Measurements from ENCODE around the gene IL22.
A peak's percentile ranks its signal among the peaks of the same experiment; 100 is the strongest.

IL22 gene

DNA sequence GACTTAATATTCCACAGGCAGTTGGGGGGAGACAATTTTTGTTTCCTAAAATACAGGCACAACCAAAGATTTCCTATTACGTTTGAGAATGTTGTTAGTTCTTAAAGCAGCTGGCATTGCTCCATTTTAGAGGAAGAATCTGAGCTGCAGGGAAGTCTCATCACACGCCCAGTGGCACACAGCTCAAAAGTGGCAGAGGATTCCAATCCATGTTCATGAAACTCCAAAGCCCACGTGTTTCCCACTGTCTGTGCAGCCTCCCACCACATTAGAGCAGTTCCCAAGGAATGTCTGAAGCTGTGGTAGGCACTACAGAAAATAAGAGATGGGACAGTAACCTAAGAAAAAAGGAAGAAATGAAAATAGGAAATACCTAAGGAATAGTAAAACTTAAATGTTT lies 21.7 kb downstream of the IL22 start:
- no peak for DNase-seq (ENCODE audit: insufficient read length, low spot score)
- FAIRE-seq: no peak
- TF ChIP-seq, protein P1, sequence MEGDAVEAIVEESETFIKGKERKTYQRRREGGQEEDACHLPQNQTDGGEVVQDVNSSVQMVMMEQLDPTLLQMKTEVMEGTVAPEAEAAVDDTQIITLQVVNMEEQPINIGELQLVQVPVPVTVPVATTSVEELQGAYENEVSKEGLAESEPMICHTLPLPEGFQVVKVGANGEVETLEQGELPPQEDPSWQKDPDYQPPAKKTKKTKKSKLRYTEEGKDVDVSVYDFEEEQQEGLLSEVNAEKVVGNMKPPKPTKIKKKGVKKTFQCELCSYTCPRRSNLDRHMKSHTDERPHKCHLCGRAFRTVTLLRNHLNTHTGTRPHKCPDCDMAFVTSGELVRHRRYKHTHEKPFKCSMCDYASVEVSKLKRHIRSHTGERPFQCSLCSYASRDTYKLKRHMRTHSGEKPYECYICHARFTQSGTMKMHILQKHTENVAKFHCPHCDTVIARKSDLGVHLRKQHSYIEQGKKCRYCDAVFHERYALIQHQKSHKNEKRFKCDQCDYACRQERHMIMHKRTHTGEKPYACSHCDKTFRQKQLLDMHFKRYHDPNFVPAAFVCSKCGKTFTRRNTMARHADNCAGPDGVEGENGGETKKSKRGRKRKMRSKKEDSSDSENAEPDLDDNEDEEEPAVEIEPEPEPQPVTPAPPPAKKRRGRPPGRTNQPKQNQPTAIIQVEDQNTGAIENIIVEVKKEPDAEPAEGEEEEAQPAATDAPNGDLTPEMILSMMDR (IDR thresholded peaks at IDR 0.05; ENCODE audit: insufficient read depth, missing control alignments): no peak

DNA sequence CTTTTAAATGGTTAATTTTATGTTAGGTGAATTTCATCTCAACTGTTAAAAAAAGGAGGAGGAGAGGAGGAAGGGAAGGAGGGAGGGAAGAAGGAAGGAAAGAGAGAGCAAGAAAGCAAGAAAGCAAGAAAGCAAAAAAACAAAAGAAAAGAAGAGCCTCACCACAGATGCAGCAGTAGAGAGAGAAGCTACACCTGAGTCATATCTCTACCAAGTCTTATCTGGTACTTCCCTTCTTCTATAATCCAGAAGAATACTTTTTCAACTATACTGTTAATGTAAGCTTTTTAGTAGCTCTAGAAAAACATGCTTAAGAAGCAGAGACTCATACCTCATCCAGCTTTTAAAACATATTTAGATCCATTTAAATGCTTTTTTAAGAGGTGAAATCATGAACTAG lies 22.2 kb downstream of the IL22 start:
- DNase-seq (ENCODE audit: insufficient read length, low spot score) (no peak), FAIRE-seq (no peak)
- TF ChIP-seq, protein P1 (IDR thresholded peaks at IDR 0.05; ENCODE audit: insufficient read depth, missing control alignments): no peak

DNA sequence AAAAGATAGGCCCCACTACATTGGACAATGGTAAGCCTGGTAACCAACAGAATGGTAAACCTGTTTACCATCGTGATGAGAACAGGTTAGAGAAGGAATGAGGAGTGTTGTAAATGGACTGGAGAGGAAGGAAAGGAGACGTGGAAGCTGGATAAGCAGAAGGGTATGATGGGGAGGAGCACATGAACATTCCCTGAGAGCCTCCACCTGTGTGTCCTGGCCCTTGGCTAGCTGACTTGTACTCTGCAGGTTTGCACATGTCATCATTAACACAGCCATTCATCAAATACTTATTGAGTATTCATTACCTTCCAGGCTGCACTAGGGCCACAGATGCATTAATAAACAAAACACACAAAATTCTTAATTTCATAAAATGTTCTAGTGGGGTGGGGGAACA lies 23.4 kb downstream of the IL22 start:
- DNase-seq (ENCODE audit: insufficient read length, low spot score): no peak
- FAIRE-seq: no peak
- TF ChIP-seq, protein P1 (IDR thresholded peaks at IDR 0.05; ENCODE audit: insufficient read depth, missing control alignments): no peak

DNA sequence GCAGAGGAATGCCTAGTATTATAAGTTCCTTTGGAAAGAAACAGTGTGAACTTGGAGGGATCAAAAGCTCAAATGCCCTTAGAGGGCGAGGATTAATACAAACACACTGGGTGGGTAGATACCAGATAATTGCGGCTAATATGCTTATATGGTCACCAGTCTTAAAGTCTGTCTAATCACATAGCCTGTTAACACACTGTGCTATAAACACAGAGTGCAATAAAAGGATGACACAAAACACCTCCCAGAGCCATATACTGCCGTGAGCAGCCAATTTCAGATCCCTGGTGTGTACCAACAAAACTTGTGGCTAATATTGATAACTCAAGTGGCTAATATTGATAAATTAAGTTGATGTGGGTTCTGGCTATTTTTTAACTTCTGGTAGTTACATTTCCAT lies 26.0 kb downstream of the IL22 start:
- no peak for DNase-seq (ENCODE audit: insufficient read length, low spot score)
- FAIRE-seq: peak; percentile 92
- TF ChIP-seq, protein P1 (IDR thresholded peaks at IDR 0.05; ENCODE audit: insufficient read depth, missing control alignments): no peak

DNA sequence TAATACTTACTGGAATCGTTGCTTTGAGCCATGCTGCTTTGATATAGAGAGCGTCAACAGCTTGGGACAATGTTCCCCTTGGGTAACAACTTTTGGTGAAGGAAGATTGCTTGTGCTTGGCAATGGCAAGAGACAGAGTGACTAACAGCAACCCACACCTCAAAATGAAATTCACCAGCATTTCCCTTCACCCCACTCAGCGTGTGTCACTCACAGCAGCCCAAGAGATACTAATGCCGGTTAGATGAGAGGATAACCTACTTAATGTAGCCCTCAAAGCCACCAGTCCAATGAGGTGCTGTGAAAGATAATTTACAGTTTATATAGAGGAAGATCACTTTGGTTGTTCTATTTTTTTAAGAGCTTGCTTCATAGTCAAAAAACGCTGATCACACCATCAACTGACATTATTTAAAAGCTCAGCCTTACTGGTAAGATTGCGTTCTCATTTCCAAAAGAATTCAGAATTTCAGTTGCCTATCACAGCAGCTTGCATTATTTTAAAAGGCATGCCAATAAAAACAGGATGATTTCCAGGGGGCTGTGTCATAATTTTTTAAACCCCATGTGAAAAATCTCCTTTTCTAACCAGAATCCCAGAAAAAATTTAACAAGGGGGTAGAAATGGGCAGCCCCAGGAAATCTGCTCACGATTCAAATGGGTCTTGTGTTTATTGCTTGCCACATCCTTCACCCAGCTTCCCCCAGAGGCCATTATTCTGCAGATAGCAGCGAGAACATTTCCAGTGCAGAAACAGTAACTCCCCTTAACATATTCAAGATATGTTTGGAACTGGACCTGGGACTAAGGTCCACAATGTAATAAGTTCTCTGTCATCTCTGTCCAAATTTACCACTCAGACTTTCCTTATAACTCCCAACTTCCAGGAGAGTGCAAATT lies 27.6 kb downstream of the IL22 start, which contains the start of gene IL26:
IL26 (minus strand) TSS at position 235 of the 901 bp plus-strand sequence; CDS start at position 181, 54 bp downstream.
- TF ChIP-seq, protein P1 (IDR thresholded peaks at IDR 0.05; ENCODE audit: insufficient read depth, missing control alignments): no peak
- DNase-seq (ENCODE audit: insufficient read length, low spot score) (no peak), FAIRE-seq (no peak)

DNA sequence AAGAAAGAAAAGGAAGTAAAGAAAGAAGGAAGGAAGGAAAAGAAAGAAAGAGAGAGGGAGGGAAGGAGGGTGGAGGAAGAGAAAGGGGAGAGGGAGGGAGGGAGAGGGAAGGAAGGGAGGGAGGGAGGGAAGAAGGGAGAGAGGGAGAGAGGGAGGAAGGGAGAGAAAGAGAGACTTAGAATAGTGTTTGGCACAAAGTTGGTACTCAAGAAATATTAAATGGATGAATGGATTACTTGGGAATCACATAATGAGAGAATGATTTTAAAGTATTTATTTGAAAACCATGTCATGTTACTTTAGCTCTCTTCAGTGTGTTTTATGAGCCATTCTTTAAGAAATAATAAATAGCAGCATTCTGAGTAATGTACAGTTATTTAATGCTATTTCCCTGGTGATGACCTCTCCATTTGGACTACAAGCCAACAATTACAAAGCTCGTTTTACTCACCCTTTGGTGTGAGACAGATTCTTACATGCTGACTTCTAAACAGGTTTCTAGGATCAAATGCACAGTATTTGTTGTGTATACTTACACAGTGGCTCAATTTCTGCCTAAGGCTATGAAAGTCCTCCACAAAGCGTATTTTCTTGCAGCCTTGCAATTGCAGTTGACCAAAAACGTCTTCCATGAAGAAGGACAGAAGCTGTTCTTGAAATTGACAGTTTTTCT lies 28.7 kb downstream of the IL22 start:
- no peak for FAIRE-seq
- TF ChIP-seq, protein P1 (IDR thresholded peaks at IDR 0.05; ENCODE audit: insufficient read depth, missing control alignments): no peak
- DNase-seq (ENCODE audit: insufficient read length, low spot score): no peak
